K562 (cell line): ENCODE measurements around the gene CCDC106. TPM values are rescaled to one million over a fixed set of nuclear protein-coding genes. Genes with fewer than 3 reads are reported as not detected.

Experiments
- ADNP ChIP-seq: fragments of 200-800 bp; sonication (Bioruptor generic); IDR thresholded peaks from 2 replicates; pipeline ENCODE4 v1.6.1; 2016; ENCODE audit warnings: missing genetic modification characterization, missing compliant biosample characterization
- CXXC5 ChIP-seq: fragments of 250-450 bp; sonication (Bioruptor Pico); IDR thresholded peaks from 2 replicates; pipeline ENCODE4 v1.8.0; 2022; ENCODE audit warnings: inconsistent platforms, mild to moderate bottlenecking, moderate library complexity
- HDAC1 ChIP-seq, 2 experiments: fragments of 450-650 bp; IDR thresholded peaks; 2 replicates each; pipeline ENCODE4 v1.6.1; 2016 to 2017; ENCODE audit warnings: inconsistent platforms in 1 of 2, mild to moderate bottlenecking in 1 of 2, moderate library complexity in 1 of 2
- HIVEP1 ChIP-seq: fragments of 250-450 bp; sonication (Bioruptor Pico); IDR thresholded peaks from 2 replicates; pipeline ENCODE4 v1.4.0; 2020; ENCODE audit warnings: mild to moderate bottlenecking
- MECOM ChIP-seq: fragments of 250-450 bp; sonication (Bioruptor Pico); IDR thresholded peaks from 2 replicates; pipeline ENCODE4 v1.8.0; 2022; ENCODE audit warnings: inconsistent platforms
- MLLT1 ChIP-seq, 2 experiments: fragments of 450-650 bp; IDR thresholded peaks; 2 replicates each; pipeline ENCODE4 v1.6.1; 2016
- MTA3 ChIP-seq: fragments of 450-650 bp; formaldehyde crosslinking; IDR thresholded peaks from 2 replicates; pipeline ENCODE4 v1.6.1; 2017; ENCODE audit warnings: mild to moderate bottlenecking, borderline replicate concordance
- MYNN ChIP-seq, 2 experiments: sonication (generic); formaldehyde crosslinking in 1 of 2; IDR thresholded peaks; 2 replicates each; pipeline versions ENCODE4 v1.5.0 to v1.6.1; 2016 to 2020; ENCODE audit warnings: antibody characterized with exemption in 1 of 2, missing genetic modification reagents in 1 of 2
- POLR2AphosphoS5 ChIP-seq: IDR thresholded peaks from 2 replicates; pipeline ENCODE4 v1.6.1; 2011; ENCODE audit warnings: mild to moderate bottlenecking, low read depth, low read length, moderate library complexity; ENCODE audit not compliant: control insufficient read depth, insufficient read depth
- RBM34 ChIP-seq: fragments of 200-400 bp; formaldehyde crosslinking; IDR thresholded peaks from 2 replicates; pipeline ENCODE4 v1.6.1; 2018; ENCODE audit warnings: low read length, borderline replicate concordance; ENCODE audit not compliant: insufficient read depth
- ZBTB49 ChIP-seq: sonication (generic); formaldehyde crosslinking; IDR thresholded peaks from 2 replicates; pipeline ENCODE4 v1.8.0; 2022; ENCODE audit warnings: missing genetic modification reagents, mild to moderate bottlenecking, borderline replicate concordance
- ZNF24 ChIP-seq: fragments of 450-650 bp; IDR thresholded peaks from 2 replicates; pipeline ENCODE4 v1.6.1; 2016
- ZNF436 ChIP-seq: fragments of 250-450, 450-650 bp; sonication (Bioruptor Pico); formaldehyde crosslinking; IDR thresholded peaks from 2 replicates; pipeline ENCODE4 v1.7.0; 2020; ENCODE audit warnings: mild to moderate bottlenecking
- ZNF639 ChIP-seq, 2 experiments: fragments of 200-800 bp in 1 of 2; sonication (Bioruptor generic) in 1 of 2; sonication (generic) in 1 of 2; formaldehyde crosslinking in 1 of 2; IDR thresholded peaks in 1 of 2; conservative IDR thresholded peaks in 1 of 2; 2 replicates each; pipeline versions ENCODE4 v1.5.0 to v1.6.1; 2016 to 2020; ENCODE audit warnings: missing compliant biosample characterization in 1 of 2, missing genetic modification characterization in 1 of 2, missing genetic modification reagents in 1 of 2
- ZNF764 ChIP-seq: fragments of 250-450 bp; sonication (Bioruptor Pico); IDR thresholded peaks from 2 replicates; pipeline ENCODE4 v1.4.0; 2020; ENCODE audit warnings: low read depth, mild to moderate bottlenecking, moderate library complexity
- ZSCAN29 ChIP-seq: fragments of 450-650 bp; IDR thresholded peaks from 2 replicates; pipeline ENCODE4 v1.6.1; 2017
- polyA plus RNA-seq, 8 experiments: library from polyadenylated mRNA; depleted of rRNA in 4 of 8; stranded (reverse) in 5 of 8; unstranded in 3 of 8; fragments of >200 nt; fragmentation: Nextera tagmentation in 2 of 8; fragmentation: Illumina TruSeq in 1 of 8; extraction: Ambion mirVana in 2 of 8; extraction: Trizol in 1 of 8; gene quantifications; 2 replicates each; pipeline versions ENCODE4 v1.2.1 to v1.2.3, GENCODE V29; 2011 to 2014; ENCODE audit warnings: inconsistent platforms in 1 of 8, missing spikeins in 1 of 8
- total RNA-seq, 7 experiments: library from RNA; depleted of rRNA in 6 of 7; stranded (reverse); fragments of >200 nt in 6 of 7; fragmentation: Illumina TruSeq in 2 of 7; extraction: Trizol in 2 of 7; gene quantifications; 2 replicates each; pipeline versions ENCODE4 v1.2.1 to v1.2.3, GENCODE V29; 2011 to 2021; ENCODE audit warnings: low replicate concordance in 1 of 7
- TF ChIP-seq, protein P1 (sequence below), 2 experiments: fragments of 450-650 bp in 1 of 2; sonication (generic) in 1 of 2; formaldehyde crosslinking in 1 of 2; IDR thresholded peaks in 1 of 2; conservative IDR thresholded peaks in 1 of 2; 2 replicates each; pipeline versions ENCODE4 v1.6.1 to v1.8.1; 2016 to 2023; ENCODE audit warnings: mild to moderate bottlenecking in 2 of 2, moderate library complexity in 2 of 2, inconsistent platforms in 1 of 2, missing genetic modification reagents in 1 of 2

CCDC106 gene
- total and polyA plus RNA-seq, 9 of the 15 experiments (the other 6 are each of a cell fraction or from before 2014, with no cell fraction given), result 0.10 to 27.5 (median 15.0) TPM; not detected in 1

- peak in 1 of 2 experiments; percentile 98; a peak in 2 of 4 replicates for TF ChIP-seq ZNF639 (CRISPR knock-in tag; conservative IDR thresholded peaks at IDR 0.05 in 1 of 2, IDR thresholded peaks at IDR 0.05 in 1 of 2)
- no peak for TF ChIP-seq MLLT1 (IDR thresholded peaks at IDR 0.05)
- no peak for TF ChIP-seq ZNF436
- TF ChIP-seq, protein P1, sequence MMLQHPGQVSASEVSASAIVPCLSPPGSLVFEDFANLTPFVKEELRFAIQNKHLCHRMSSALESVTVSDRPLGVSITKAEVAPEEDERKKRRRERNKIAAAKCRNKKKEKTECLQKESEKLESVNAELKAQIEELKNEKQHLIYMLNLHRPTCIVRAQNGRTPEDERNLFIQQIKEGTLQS (IDR thresholded peaks at IDR 0.05), result no peak
- TF ChIP-seq, protein P1 (CRISPR knock-in tag; conservative IDR thresholded peaks at IDR 0.05), result no peak
- TF ChIP-seq RBM34, result no peak
- no peak for TF ChIP-seq ADNP (tag)
- TF ChIP-seq POLR2AphosphoS5, result peak; percentile 80
- TF ChIP-seq HIVEP1 (CRISPR knock-in tag), result no peak
- TF ChIP-seq CXXC5 (CRISPR knock-in tag), result peak; percentile 89
- no peak for TF ChIP-seq ZNF764 (CRISPR knock-in tag)
- TF ChIP-seq MECOM (CRISPR knock-in tag), result no peak
- peak in 1 of 2 experiments; percentile 51; a peak in 1 of 4 replicates for TF ChIP-seq HDAC1 (IDR thresholded peaks at IDR 0.05)
- peak; percentile 51; the same call in 1 of the 2 replicates for TF ChIP-seq MTA3
- no peak; the same call in 1 of the 2 replicates for TF ChIP-seq ZSCAN29
- TF ChIP-seq MYNN (IDR thresholded peaks at IDR 0.05), result 0 out of 2 replicates have a peak, but pooled peaks have one; percentile 51
- no peak for TF ChIP-seq MYNN (CRISPR knock-in tag; IDR thresholded peaks at IDR 0.05)
- no peak for TF ChIP-seq ZBTB49 (CRISPR knock-in tag)
- TF ChIP-seq ZNF24, result peak; percentile 29; the same call in 1 of the 2 replicates
These were observed 27.0 kb downstream of the CCDC106 start, which contains the start of gene EPN1 (continued) for GRCh38 chr19:55674841-55675660.
